Transverse colon (tissue), 4 donors: ENCODE measurements around the gene RAD9A. TPM values are rescaled to one million over a fixed set of nuclear protein-coding genes. Genes with fewer than 3 reads are reported as not detected.

Experiments
- DNase-seq: peaks from one replicate; pipeline ENCODE4 v3.0.0-alpha.2; 2019
- H3K27ac ChIP-seq, 4 donors: fragments of 200-600 bp; sonication (generic); 2 replicates each; pipeline ENCODE4 v1.5.1; 2016 to 2018; ENCODE audit warnings: inconsistent platforms in 4 of 4
- H3K27me3 ChIP-seq: fragments of 200-600 bp; sonication (generic); 2 replicates; pipeline ENCODE4 v1.5.1; 2017; ENCODE audit warnings: inconsistent platforms
- H3K36me3 ChIP-seq, 4 donors: fragments of 200-600 bp; sonication (generic); 2 replicates each; pipeline ENCODE4 v1.5.1; 2017 to 2019; ENCODE audit warnings: inconsistent platforms in 4 of 4
- H3K4me1 ChIP-seq, 4 donors: fragments of 200-600 bp; sonication (generic); 2 replicates each; pipeline ENCODE4 v1.5.1; 2017 to 2020; ENCODE audit warnings: inconsistent platforms in 4 of 4
- H3K4me3 ChIP-seq, 4 donors: fragments of 200-600 bp; sonication (generic); 1 replicate in 1 of 4; 2 replicates in 3 of 4; pipeline versions ENCODE4 v1.5.1 to v1.6.1; 2017 to 2019; ENCODE audit warnings: inconsistent platforms in 4 of 4
- H3K9me3 ChIP-seq, 2 donors: fragments of 200-600 bp; sonication (generic); 2 replicates each; pipeline ENCODE4 v1.5.1; 2017 to 2019; ENCODE audit warnings: inconsistent platforms in 2 of 2
- EP300 ChIP-seq: sonication (generic); formaldehyde crosslinking; IDR thresholded peaks from one replicate; pipeline ENCODE4 v1.6.1; 2017; ENCODE audit warnings: antibody characterized with exemption, low read depth
- POLR2A ChIP-seq: fragments of 450-650 bp; IDR thresholded peaks from one replicate; pipeline ENCODE4 v1.6.1; 2016; ENCODE audit warnings: antibody characterized with exemption, mild to moderate bottlenecking, moderate library complexity
- POLR2AphosphoS5 ChIP-seq, 3 donors: sonication (generic); formaldehyde crosslinking; IDR thresholded peaks; one replicate each; pipeline ENCODE4 v1.6.1; 2016; ENCODE audit warnings: antibody characterized with exemption in 3 of 3
- WGBS, 2 donors: methylation state at CpG; one replicate each; pipeline ENCODE4 v1.1.5; 2018; ENCODE audit warnings: low coverage in 1 of 2; 5-methylcytosine and 5-hydroxymethylcytosine counted together
- in situ Hi-C, 4 donors: fragments of 200-750 bp; cut with MboI; loops; one replicate each; pipeline versions ENCODE4 v1.15.0 to v1.15.1; 2017; ENCODE audit warnings: low sequenced_read_pairs in 3 of 4, low pct_ligation_motif_present in 1 of 4, low pct_unique_long_range_greater_than_20kb in 1 of 4
- intact Hi-C: fragments of 100-400 bp; cut with DNase I; formaldehyde crosslinking; loops from one replicate; pipeline ENCODE4 v1.15.1; 2023; ENCODE audit warnings: low total_unique reads
- total RNA-seq, 4 donors: library from RNA; depleted of rRNA; stranded (reverse); fragments of >200 nt; gene quantifications; one replicate each; pipeline ENCODE4 v1.1.0, GENCODE V29; 2016
- TF ChIP-seq, protein P1 (sequence below), 5 experiments: fragments of 200-600 bp in 3 of 5; fragments of 450-650 bp in 2 of 5; sonication (generic) in 3 of 5; IDR thresholded peaks; 1 replicate in 2 of 5; 2 replicates in 3 of 5; pipeline ENCODE4 v1.5.1; 2016 to 2017; ENCODE audit warnings: antibody characterized with exemption in 5 of 5, inconsistent platforms in 3 of 5, mild to moderate bottlenecking in 2 of 5, moderate library complexity in 1 of 5

RAD9A gene
- total RNA-seq, 4 donors from 2014 or later = 37.8 to 470 (median 95.3) TPM

DNA sequence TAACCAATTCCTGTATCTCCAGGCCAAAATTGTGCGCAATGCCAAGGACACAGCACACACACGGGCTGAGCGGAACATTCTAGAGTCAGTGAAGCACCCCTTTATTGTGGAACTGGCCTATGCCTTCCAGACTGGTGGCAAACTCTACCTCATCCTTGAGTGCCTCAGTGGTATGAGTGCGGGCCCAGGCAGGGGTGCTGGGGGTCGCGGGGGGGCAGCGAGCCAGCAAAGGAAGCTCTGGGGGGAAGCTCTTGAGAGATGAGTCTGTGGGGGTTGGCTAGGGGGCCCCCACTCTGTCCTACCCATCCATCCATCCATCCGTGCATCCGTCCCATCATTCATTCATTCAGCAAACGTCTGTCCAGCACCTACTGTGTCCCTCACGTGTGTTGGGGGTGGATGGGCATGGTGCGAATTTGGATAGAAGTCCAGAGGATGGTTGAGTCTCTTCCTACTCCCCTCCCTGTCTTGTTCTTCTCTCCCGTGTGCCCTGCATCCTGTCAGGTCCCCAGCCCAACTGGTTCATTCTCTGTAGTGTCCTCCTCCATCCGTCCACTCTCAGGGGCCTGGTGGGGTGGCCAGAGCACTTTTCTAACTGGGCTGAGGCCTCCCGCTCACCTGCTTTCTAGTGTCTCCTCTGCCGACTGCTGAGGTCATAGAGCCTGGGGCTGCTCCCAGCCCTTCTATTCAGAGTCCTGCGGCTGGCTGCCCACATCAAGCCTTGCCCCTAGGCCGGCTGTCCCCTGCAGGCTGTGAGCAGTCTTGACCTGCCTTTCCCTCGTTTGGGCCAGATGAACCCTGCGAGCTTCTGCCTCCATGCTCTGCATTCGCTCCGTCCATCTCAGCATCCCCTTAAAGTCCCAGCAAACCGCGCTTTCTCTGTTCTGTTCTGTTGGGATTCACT is 39.8 kb downstream of the RAD9A start:
- WGBS, 2 donors = 79 to 92% methylated on average over 6 to 24 of the region's 24 CpGs
- in situ Hi-C loops (no loop called here), intact Hi-C loops (no loop called here)
- Histone ChIP-seq H3K9me3 (no peaks in the 10 kb centered on the region), H3K4me1 (peaks cover 11 to 24% (median 20%) of the 10 kb centered on the region in 4 donors), H3K36me3 (peaks cover 0 to 20% (median 7%) of the 10 kb centered on the region in 4 donors), H3K27ac (no peak overlapping the region), H3K27me3 (no peaks in the 10 kb centered on the region), H3K4me3 (no peak overlapping the region)
- DNase-seq = no peak
- TF ChIP-seq POLR2AphosphoS5 (IDR thresholded peaks at IDR 0.05) (no peak), EP300 (no peak), POLR2A (no peak)
- TF ChIP-seq, protein P1, sequence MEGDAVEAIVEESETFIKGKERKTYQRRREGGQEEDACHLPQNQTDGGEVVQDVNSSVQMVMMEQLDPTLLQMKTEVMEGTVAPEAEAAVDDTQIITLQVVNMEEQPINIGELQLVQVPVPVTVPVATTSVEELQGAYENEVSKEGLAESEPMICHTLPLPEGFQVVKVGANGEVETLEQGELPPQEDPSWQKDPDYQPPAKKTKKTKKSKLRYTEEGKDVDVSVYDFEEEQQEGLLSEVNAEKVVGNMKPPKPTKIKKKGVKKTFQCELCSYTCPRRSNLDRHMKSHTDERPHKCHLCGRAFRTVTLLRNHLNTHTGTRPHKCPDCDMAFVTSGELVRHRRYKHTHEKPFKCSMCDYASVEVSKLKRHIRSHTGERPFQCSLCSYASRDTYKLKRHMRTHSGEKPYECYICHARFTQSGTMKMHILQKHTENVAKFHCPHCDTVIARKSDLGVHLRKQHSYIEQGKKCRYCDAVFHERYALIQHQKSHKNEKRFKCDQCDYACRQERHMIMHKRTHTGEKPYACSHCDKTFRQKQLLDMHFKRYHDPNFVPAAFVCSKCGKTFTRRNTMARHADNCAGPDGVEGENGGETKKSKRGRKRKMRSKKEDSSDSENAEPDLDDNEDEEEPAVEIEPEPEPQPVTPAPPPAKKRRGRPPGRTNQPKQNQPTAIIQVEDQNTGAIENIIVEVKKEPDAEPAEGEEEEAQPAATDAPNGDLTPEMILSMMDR (IDR thresholded peaks at IDR 0.05) = no peak

DNA sequence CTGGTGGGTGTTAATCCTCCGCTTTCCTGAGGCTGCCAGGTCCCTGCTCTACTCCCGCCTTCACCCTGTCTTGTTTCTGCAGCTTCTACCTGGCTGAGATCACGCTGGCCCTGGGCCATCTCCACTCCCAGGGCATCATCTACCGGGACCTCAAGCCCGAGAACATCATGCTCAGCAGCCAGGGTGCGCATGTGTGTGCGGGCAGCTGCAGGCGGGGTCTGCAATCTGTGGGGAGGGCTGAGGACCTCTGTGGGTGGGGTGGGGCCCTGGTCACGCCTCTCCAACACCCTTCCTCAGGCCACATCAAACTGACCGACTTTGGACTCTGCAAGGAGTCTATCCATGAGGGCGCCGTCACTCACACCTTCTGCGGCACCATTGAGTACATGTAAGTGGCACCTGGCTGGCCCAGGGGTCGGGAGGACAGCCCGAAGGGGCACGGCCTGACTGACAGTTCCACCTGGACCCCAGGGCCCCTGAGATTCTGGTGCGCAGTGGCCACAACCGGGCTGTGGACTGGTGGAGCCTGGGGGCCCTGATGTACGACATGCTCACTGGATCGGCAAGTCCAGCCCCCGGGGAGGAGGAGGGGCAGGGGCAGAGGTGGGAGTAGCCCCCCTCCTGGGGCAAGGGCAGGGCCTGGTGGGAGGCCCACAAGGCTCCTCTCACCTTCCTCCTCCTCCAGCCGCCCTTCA is 41.0 kb downstream of the RAD9A start:
- Histone ChIP-seq H3K27me3 (no peaks in the 10 kb centered on the region), H3K4me3 (no peak overlapping the region), H3K4me1 (peaks cover 7 to 24% (median 15%) of the 10 kb centered on the region in 4 donors), H3K36me3 (peaks cover 0 to 20% (median 7%) of the 10 kb centered on the region in 4 donors), H3K9me3 (no peaks in the 10 kb centered on the region), H3K27ac (no peak overlapping the region)
- 89% methylated on average over 21 of the region's 22 CpGs; no CpG with 5 or more reads in 1 of the 2 donors for WGBS, 2 donors
- DNase-seq = no peak
- intact Hi-C loops (no loop called here), in situ Hi-C loops (no loop called here)
- TF ChIP-seq EP300 (no peak), POLR2A (no peak), POLR2AphosphoS5 (IDR thresholded peaks at IDR 0.05) (no peak)
- TF ChIP-seq, protein P1 (IDR thresholded peaks at IDR 0.05) = no peak

DNA sequence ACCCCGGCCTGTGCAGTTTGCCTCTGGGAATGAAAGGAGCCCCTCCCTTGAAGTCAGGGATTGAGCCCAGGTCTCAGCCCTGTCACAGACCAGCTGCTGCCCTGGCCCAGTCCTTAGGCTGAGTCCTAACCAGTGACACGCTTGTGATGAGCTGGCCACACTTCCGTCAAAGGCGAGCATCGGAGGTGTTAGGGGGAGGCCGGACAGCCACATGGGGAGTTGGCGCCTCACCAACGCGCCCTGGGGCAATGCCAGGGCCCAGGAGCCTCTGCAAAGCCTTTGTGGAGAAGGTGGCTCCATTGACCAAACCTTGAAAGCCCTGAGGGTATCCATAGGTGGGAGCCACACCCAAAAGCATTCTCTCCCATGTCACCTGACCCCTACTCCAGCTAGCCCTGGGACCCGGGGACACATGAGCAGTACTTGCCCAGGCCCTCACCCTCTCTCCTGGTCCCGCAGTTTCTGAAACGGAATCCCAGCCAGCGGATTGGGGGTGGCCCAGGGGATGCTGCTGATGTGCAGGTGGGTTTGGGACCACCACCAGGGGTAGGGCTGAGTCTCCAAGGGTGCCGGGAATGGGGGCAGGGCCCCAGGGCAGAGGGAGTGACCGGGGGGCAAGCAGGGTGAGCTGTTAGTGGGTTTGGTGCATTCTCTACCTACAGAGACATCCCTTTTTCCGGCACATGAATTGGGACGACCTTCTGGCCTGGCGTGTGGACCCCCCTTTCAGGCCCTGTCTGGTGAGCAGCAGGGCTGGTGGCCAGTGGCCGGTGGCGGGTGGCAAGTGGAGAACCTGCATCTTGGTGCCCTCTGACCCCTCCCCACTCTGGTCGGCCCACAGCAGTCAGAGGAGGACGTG is 42.0 kb downstream of the RAD9A start:
- in situ Hi-C loops = no loop called here
- no peak overlapping the region for H3K27ac ChIP-seq
- intact Hi-C loops = no loop called here
- no peaks in the 10 kb centered on the region for H3K9me3 ChIP-seq
- H3K27me3 ChIP-seq = no peaks in the 10 kb centered on the region
- peaks cover 7 to 22% (median 15%) of the 10 kb centered on the region in 4 donors for H3K4me1 ChIP-seq
- no peak for DNase-seq
- H3K4me3 ChIP-seq = no peak overlapping the region
- no peak for TF ChIP-seq POLR2AphosphoS5 (IDR thresholded peaks at IDR 0.05)
- no peak for TF ChIP-seq POLR2A
- no peak for TF ChIP-seq EP300
- TF ChIP-seq, protein P1 (IDR thresholded peaks at IDR 0.05) = no peak
- WGBS, 2 donors = 80% methylated on average over 22 of the region's 22 CpGs; no CpG with 5 or more reads in 1 of the 2 donors
- H3K36me3 ChIP-seq = peaks cover 0 to 20% (median 7%) of the 10 kb centered on the region in 4 donors
